GM18505 (cell line): ENCODE measurements around the gene TOM1.
"Not testable (repeated sequence)": the region's sequence is repeated elsewhere in the genome, so short reads cannot be mapped to it uniquely, and the experiment has no call there.

Experiments used
- ATAC-seq: cut with Tn5 transposase; IDR thresholded peaks from one replicate; pipeline ENCODE4 v1.9.1; 2021; ENCODE audit not compliant: unreplicated experiment
- POLR2A ChIP-seq: IDR thresholded peaks from 4 replicates; pipeline ENCODE4 v1.6.1; 2011; ENCODE audit warnings: borderline replicate concordance; ENCODE audit not compliant: insufficient read depth, insufficient read length; ENCODE audit errors: extremely low read depth

The TOM1 gene

GRCh38 chr22:35349368-35349703 lies 49.6 kb downstream of the TOM1 start:
- no peak for ATAC-seq
- TF ChIP-seq POLR2A: no peak

GRCh38 chr22:35349704-35350538 lies 50.2 kb downstream of the TOM1 start:
- ATAC-seq: no peak

GRCh38 chr22:35350539-35351503 lies 51.1 kb downstream of the TOM1 start:
- TF ChIP-seq POLR2A: peak; percentile 37
- ATAC-seq: peak; percentile 49

More at GRCh38 chr22:35349704-35350538, 50.2 kb downstream of the TOM1 start:
- no peak for TF ChIP-seq POLR2A

GRCh38 chr22:35352214-35353111 lies 52.8 kb downstream of the TOM1 start:
- peak; percentile 43 for TF ChIP-seq POLR2A
- ATAC-seq: peak; percentile 40

GRCh38 chr22:35353318-35353717 lies 53.6 kb downstream of the TOM1 start:
- no peak for ATAC-seq
- no peak for TF ChIP-seq POLR2A

- no peak for TF ChIP-seq POLR2A
These were observed 54.4 kb downstream of the TOM1 start for GRCh38 chr22:35354068-35354467.

GRCh38 chr22:35357883-35358621 lies 58.4 kb downstream of the TOM1 start:
- no peak for ATAC-seq
- no peak for TF ChIP-seq POLR2A

More at GRCh38 chr22:35354068-35354467, 54.4 kb downstream of the TOM1 start:
- ATAC-seq: no peak

GRCh38 chr22:35359380-35360065 lies 59.8 kb downstream of the TOM1 start:
- TF ChIP-seq POLR2A: no peak
- no peak for ATAC-seq

- TF ChIP-seq POLR2A: no peak
- ATAC-seq: no peak
These were observed 61.4 kb downstream of the TOM1 start for GRCh38 chr22:35361001-35361558.

GRCh38 chr22:35363566-35364086 lies 63.9 kb downstream of the TOM1 start:
- no peak for TF ChIP-seq POLR2A
- no peak for ATAC-seq

- ATAC-seq: not testable (repeated sequence)
These were observed 64.5 kb downstream of the TOM1 start for GRCh38 chr22:35364230-35364629.
